Endothelial cell of umbilical vein (primary cell): Measurements from ENCODE around the gene SRCIN1. TPM values are rescaled to one million over a fixed set of nuclear protein-coding genes. Genes with fewer than 3 reads are reported as not detected.

Experiments used
- BruUV-seq: library from RNA; stranded (reverse); fragments of 400-500 nt; replicated peaks from 2 replicates; lab custom pipeline; 2021; lab: Mats Ljungman, UMichigan
- CTCF ChIA-PET: fragments of 300-600, 350-600 bp; sonication (Branson Sonifier 250); formaldehyde crosslinking; loops from one replicate; lab custom pipeline; 2021; ENCODE audit warnings: antibody characterized with exemption, inconsistent platforms; lab: Charles Lee
- POLR2A ChIA-PET: fragments of 300-600, 350-600 bp; sonication (Branson Sonifier 250); formaldehyde crosslinking; loops from one replicate; lab custom pipeline; 2021; ENCODE audit warnings: antibody characterized with exemption, inconsistent platforms; lab: Charles Lee
- DNase-seq: peaks from one replicate; pipeline ENCODE4 v3.0.0-alpha.2; 2011; ENCODE audit warnings: low read depth, low spot score
- FAIRE-seq: peaks from 2 replicates; lab custom pipeline; 2011; peaks lifted over from hg19 to GRCh38; lab: Jason Lieb, UNC
- H2AFZ ChIP-seq: 2 replicates; pipeline ENCODE4 v1.6.0; 2012; ENCODE audit warnings: low read depth, low read length, control low read depth, inconsistent platforms
- H3K27ac ChIP-seq: 2 replicates; pipeline ENCODE4 v1.5.1; 2011; ENCODE audit warnings: low read depth, mild to moderate bottlenecking, control low read depth, low read length, moderate library complexity; ENCODE audit not compliant: insufficient read depth
- H3K27me3 ChIP-seq, 2 experiments: 2 replicates each; pipeline versions ENCODE4 v1.6.0 to v1.6.1; 2011; ENCODE audit warnings: low read length in 2 of 2, mixed read lengths in 1 of 2; ENCODE audit not compliant: control insufficient read depth in 2 of 2, insufficient read depth in 2 of 2
- H3K36me3 ChIP-seq, 2 experiments: 2 replicates in 1 of 2; 3 replicates in 1 of 2; pipeline ENCODE4 v1.5.1; 2011; ENCODE audit warnings: low read length in 2 of 2, mild to moderate bottlenecking in 1 of 2, moderate library complexity in 1 of 2; ENCODE audit not compliant: control insufficient read depth in 2 of 2, insufficient read depth in 2 of 2; ENCODE audit errors: extremely low read depth in 1 of 2
- H3K4me1 ChIP-seq: 3 replicates; pipeline ENCODE4 v1.5.1; 2011; ENCODE audit warnings: mild to moderate bottlenecking, low read length; ENCODE audit not compliant: control insufficient read depth, insufficient read depth; ENCODE audit errors: extremely low read depth
- H3K4me2 ChIP-seq: 2 replicates; pipeline ENCODE4 v1.6.1; 2011; ENCODE audit warnings: low read length, control low read depth, mixed read lengths; ENCODE audit not compliant: insufficient read depth
- H3K4me3 ChIP-seq, 3 experiments: fragments of 200-600 bp in 1 of 3; sonication (generic), shearing (Covaris generic) in 1 of 3; replicated peaks in 1 of 3; 2 replicates each; pipeline ENCODE4 v1.5.1; 2011 to 2016; ENCODE audit warnings: control low read depth in 3 of 3, low read length in 3 of 3, mild to moderate bottlenecking in 2 of 3, inconsistent platforms in 1 of 3, low read depth in 1 of 3, moderate library complexity in 1 of 3; ENCODE audit not compliant: insufficient read depth in 1 of 3
- H3K79me2 ChIP-seq: 2 replicates; pipeline ENCODE4 v1.6.0; 2012; ENCODE audit warnings: low read length, inconsistent platforms; ENCODE audit not compliant: control insufficient read depth, insufficient read depth
- H3K9ac ChIP-seq: replicated peaks from 2 replicates; pipeline ENCODE3; 2011; ENCODE audit warnings: low read length, control low read depth; ENCODE audit not compliant: insufficient read depth; ENCODE audit errors: extremely low read depth
- H3K9me1 ChIP-seq: replicated peaks from 3 replicates; pipeline ENCODE4 v1.6.0; 2011; ENCODE audit warnings: mild to moderate bottlenecking, low read length; ENCODE audit not compliant: control insufficient read depth, insufficient read depth; ENCODE audit errors: extremely low read depth
- H3K9me3 ChIP-seq: replicated peaks from 2 replicates; pipeline ENCODE4 v1.5.1; 2012; ENCODE audit warnings: low read length, inconsistent platforms; ENCODE audit not compliant: control insufficient read depth, insufficient read depth
- H4K20me1 ChIP-seq: replicated peaks from 2 replicates; pipeline ENCODE3; 2011; ENCODE audit warnings: mild to moderate bottlenecking, low read length; ENCODE audit not compliant: control insufficient read depth, insufficient read depth; ENCODE audit errors: extremely low read depth
- EZH2 ChIP-seq: IDR thresholded peaks from 2 replicates; pipeline ENCODE4 v1.6.1; 2012; ENCODE audit warnings: borderline replicate concordance, low read depth, mild to moderate bottlenecking, moderate library complexity, low read length, inconsistent platforms; ENCODE audit not compliant: severe bottlenecking
- FOS ChIP-seq: IDR thresholded peaks from 2 replicates; pipeline ENCODE4 v1.6.1; 2011; ENCODE audit warnings: mild to moderate bottlenecking, low read length, moderate library complexity, borderline replicate concordance; ENCODE audit not compliant: insufficient read depth
- GATA2 ChIP-seq: IDR thresholded peaks from 2 replicates; pipeline ENCODE4 v1.7.0; 2011; ENCODE audit warnings: low read depth, mild to moderate bottlenecking, moderate library complexity, mixed read lengths, low read length; ENCODE audit not compliant: insufficient read length, insufficient read depth
- JUN ChIP-seq: IDR thresholded peaks from 2 replicates; pipeline ENCODE4 v1.6.1; 2011; ENCODE audit warnings: borderline replicate concordance, low read depth; ENCODE audit not compliant: insufficient read length, insufficient read depth
- MYC ChIP-seq: IDR thresholded peaks from one replicate; pipeline ENCODE4 v1.6.1; 2011; ENCODE audit warnings: mild to moderate bottlenecking, low read depth, low read length
- POLR2A ChIP-seq: IDR thresholded peaks from 2 replicates; pipeline ENCODE4 v1.6.1; 2012; ENCODE audit warnings: low read depth, mild to moderate bottlenecking, control low read depth, low read length
- POLR2AphosphoS5 ChIP-seq: IDR thresholded peaks from 2 replicates; pipeline ENCODE4 v1.6.1; 2012; ENCODE audit warnings: low read depth, mild to moderate bottlenecking, control low read depth, low read length, moderate library complexity; ENCODE audit not compliant: insufficient read depth
- dilution Hi-C: fragments of 300-500 bp; cut with MboI; formaldehyde crosslinking; loops from one replicate; pipeline ENCODE4 v1.15.0; 2019; ENCODE audit warnings: low sequenced_read_pairs; ENCODE audit not compliant: extremely low pct_ligation_motif_present
- intact Hi-C: fragments of 100-400 bp; cut with micrococcal nuclease; formaldehyde crosslinking; loops from one replicate; pipeline ENCODE4 v1.10.0; 2022
- polyA plus RNA-seq, 4 experiments: library from polyadenylated mRNA; depleted of rRNA in 3 of 4; stranded (reverse) in 3 of 4; unstranded in 1 of 4; fragments of >200 nt; gene quantifications; 2 replicates each; pipeline versions ENCODE4 v1.2.1 to v1.2.3, GENCODE V29; 2011 to 2012; ENCODE audit warnings: missing spikeins in 1 of 4
- total RNA-seq: library from RNA; stranded (reverse); gene quantifications from 2 replicates; pipeline ENCODE4 v1.2.3, GENCODE V29; 2021
- TF ChIP-seq, protein P1 (sequence below): IDR thresholded peaks from 2 replicates; pipeline ENCODE4 v1.6.1; 2011; ENCODE audit not compliant: insufficient read depth, insufficient read length
- TF ChIP-seq, protein P2 (sequence below), 2 donors: IDR thresholded peaks; 1 replicate in 1 of 2; 2 replicates in 1 of 2; pipeline ENCODE4 v1.5.1; 2011; ENCODE audit warnings: low read length in 2 of 2, mild to moderate bottlenecking in 2 of 2, moderate library complexity in 2 of 2, control low read depth in 1 of 2, inconsistent platforms in 1 of 2, low read depth in 1 of 2; ENCODE audit not compliant: insufficient read depth in 1 of 2; ENCODE audit errors: extremely low read depth in 1 of 2

The SRCIN1 gene
- total and polyA plus RNA-seq, 2 donors (not counting 3 experiments of a cell fraction or from before 2014, with no cell fraction given) = 0.15 to 0.35 TPM

GRCh38 chr17:38600416-38600815 is 5.3 kb downstream of the SRCIN1 start:
- H3K4me1 ChIP-seq = no peaks in the 10 kb centered on the region
- POLR2A ChIA-PET = no interaction called here
- no peak for FAIRE-seq
- H3K4me2 ChIP-seq = no peak overlapping the region
- H4K20me1 ChIP-seq = no peaks in the 10 kb centered on the region
- H3K9me1 ChIP-seq = no peaks in the 10 kb centered on the region
- BruUV-seq = no TSS peak
- TF ChIP-seq POLR2AphosphoS5 (no peak), FOS (no peak), GATA2 (no peak), EZH2 (no peak), POLR2A (no peak), JUN (no peak), MYC (no peak)
- TF ChIP-seq, protein P1, sequence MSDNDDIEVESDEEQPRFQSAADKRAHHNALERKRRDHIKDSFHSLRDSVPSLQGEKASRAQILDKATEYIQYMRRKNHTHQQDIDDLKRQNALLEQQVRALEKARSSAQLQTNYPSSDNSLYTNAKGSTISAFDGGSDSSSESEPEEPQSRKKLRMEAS = no peak
- TF ChIP-seq, protein P2, sequence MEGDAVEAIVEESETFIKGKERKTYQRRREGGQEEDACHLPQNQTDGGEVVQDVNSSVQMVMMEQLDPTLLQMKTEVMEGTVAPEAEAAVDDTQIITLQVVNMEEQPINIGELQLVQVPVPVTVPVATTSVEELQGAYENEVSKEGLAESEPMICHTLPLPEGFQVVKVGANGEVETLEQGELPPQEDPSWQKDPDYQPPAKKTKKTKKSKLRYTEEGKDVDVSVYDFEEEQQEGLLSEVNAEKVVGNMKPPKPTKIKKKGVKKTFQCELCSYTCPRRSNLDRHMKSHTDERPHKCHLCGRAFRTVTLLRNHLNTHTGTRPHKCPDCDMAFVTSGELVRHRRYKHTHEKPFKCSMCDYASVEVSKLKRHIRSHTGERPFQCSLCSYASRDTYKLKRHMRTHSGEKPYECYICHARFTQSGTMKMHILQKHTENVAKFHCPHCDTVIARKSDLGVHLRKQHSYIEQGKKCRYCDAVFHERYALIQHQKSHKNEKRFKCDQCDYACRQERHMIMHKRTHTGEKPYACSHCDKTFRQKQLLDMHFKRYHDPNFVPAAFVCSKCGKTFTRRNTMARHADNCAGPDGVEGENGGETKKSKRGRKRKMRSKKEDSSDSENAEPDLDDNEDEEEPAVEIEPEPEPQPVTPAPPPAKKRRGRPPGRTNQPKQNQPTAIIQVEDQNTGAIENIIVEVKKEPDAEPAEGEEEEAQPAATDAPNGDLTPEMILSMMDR (IDR thresholded peaks at IDR 0.05; ENCODE audit: extremely low read depth in 1 of 2, insufficient read depth in 1 of 2, low read depth in 1 of 2, low read length in 2 of 2) = no peak
- no peak overlapping the region for H3K27ac ChIP-seq
- intact Hi-C loops = no loop called here
- H3K4me3 ChIP-seq = no peak overlapping the region
- DNase-seq = no peak
- H2AFZ ChIP-seq = no peak overlapping the region
- H3K9me3 ChIP-seq = no peaks in the 10 kb centered on the region
- dilution Hi-C loops = no loop called here
- H3K79me2 ChIP-seq = no peaks in the 10 kb centered on the region
- CTCF ChIA-PET = interaction anchor here (1.2 kb wide), 1 partner anchor 42 kb away, joined by 3 read pairs; no protein-coding TSS in a partner anchor
- no peak overlapping the region for H3K9ac ChIP-seq
- no peaks in the 10 kb centered on the region for H3K36me3 ChIP-seq
- peaks cover 5 to 22% of the 10 kb centered on the region in 2 experiments for H3K27me3 ChIP-seq
